GM19351 (cell line): ENCODE results near the gene SCAF1.
A peak's percentile ranks its signal among the peaks of the same experiment; 100 is the strongest.

Source experiments
- ATAC-seq: cut with Tn5 transposase; IDR thresholded peaks from one replicate; pipeline ENCODE4 v1.9.1; 2021; ENCODE audit warnings: mild to moderate bottlenecking, moderate library complexity; ENCODE audit not compliant: unreplicated experiment

SCAF1 gene

GRCh38 chr19:49665351-49666119, 23.5 kb downstream of the SCAF1 start, which contains the start of the genes BCL2L12 and IRF3:
Gene BCL2L12 (plus strand): TSS chr19:49665933. CDS start chr19:49666693, 760 bp downstream.
Gene IRF3 (minus strand): TSS chr19:49665857. CDS start chr19:49664838, 1,019 bp downstream.
- peak; percentile 76 for ATAC-seq

GRCh38 chr19:49666120-49666444, 24.1 kb downstream of the SCAF1 start:
- no peak for ATAC-seq

- no peak for ATAC-seq
Measured at GRCh38 chr19:49667473-49667872, 25.5 kb downstream of the SCAF1 start.

GRCh38 chr19:49669516-49669915, 27.5 kb downstream of the SCAF1 start:
- ATAC-seq = no peak

- ATAC-seq = no peak
Measured at GRCh38 chr19:49672131-49672919, 30.3 kb downstream of the SCAF1 start.

- no peak for ATAC-seq
Measured at GRCh38 chr19:49676136-49676783, 34.3 kb downstream of the SCAF1 start.

GRCh38 chr19:49676784-49677230, 34.8 kb downstream of the SCAF1 start:
- ATAC-seq = peak; percentile 64

GRCh38 chr19:49677231-49677900, 35.4 kb downstream of the SCAF1 start, which contains the start of gene PRMT1:
Gene PRMT1 (plus strand): TSS chr19:49677271. CDS start chr19:49677281, 10 bp downstream.
- no peak for ATAC-seq

- ATAC-seq = no peak
Measured at GRCh38 chr19:49677901-49678674, 36.1 kb downstream of the SCAF1 start.

GRCh38 chr19:49678985-49679770, 37.2 kb downstream of the SCAF1 start:
- ATAC-seq = no peak

GRCh38 chr19:49679771-49680413, 37.9 kb downstream of the SCAF1 start:
- ATAC-seq = no peak

GRCh38 chr19:49680421-49681351, 38.7 kb downstream of the SCAF1 start:
- no peak for ATAC-seq

GRCh38 chr19:49681830-49682229, 39.8 kb downstream of the SCAF1 start:
- no peak for ATAC-seq

GRCh38 chr19:49682274-49682673, 40.3 kb downstream of the SCAF1 start:
- no peak for ATAC-seq

- ATAC-seq = no peak
Measured at GRCh38 chr19:49683814-49684250, 41.8 kb downstream of the SCAF1 start.

- no peak for ATAC-seq
Measured at GRCh38 chr19:49684251-49684982, 42.4 kb downstream of the SCAF1 start.

GRCh38 chr19:49684983-49685553, 43.1 kb downstream of the SCAF1 start:
- no peak for ATAC-seq
